ENCODE results near the gene BSCL2.

The BSCL2 gene

GRCh38 chr11:62707277-62707861 is at the start of gene BSCL2, which contains the start of gene GNG3:
BSCL2 (minus strand) TSS chr11:62707424; CDS start chr11:62707195, 229 bp downstream.
GNG3 (plus strand) TSS chr11:62707676; CDS start chr11:62708296, 620 bp downstream.
- Histone ChIP-seq H3K27me3 (ENCODE audit: control insufficient read depth, low read length) (no peaks in the 10 kb centered on the region), H3K9me3 (ENCODE audit: control insufficient read depth, insufficient read depth, low read length) (no peaks in the 10 kb centered on the region), H3K4me2 (ENCODE audit: low read length) (peak within 1 kb of the TSS; percentile 99), H3K79me2 (ENCODE audit: control insufficient read depth, low read length) (peaks cover 18% of the 10 kb centered on the region), H3K9me2 (replicated peaks; ENCODE audit: control insufficient read depth, low read length) (no peaks in the 10 kb centered on the region), H3F3A (ENCODE audit: control insufficient read depth, insufficient read depth) (peaks cover 32% of the 10 kb centered on the region), H3K4me3 (ENCODE audit: low read length) (peak within 1 kb of the TSS; percentile 92), H3K27ac (ENCODE audit: low read depth, low read length) (no peak within 1 kb of the TSS), H3K4me1 (ENCODE audit: control insufficient read depth, low read length) (peaks cover 49% of the 10 kb centered on the region), H4K20me1 (ENCODE audit: control insufficient read depth, insufficient read depth, low read depth, low read length) (no peaks in the 10 kb centered on the region), H3K36me3 (ENCODE audit: control insufficient read depth, low read length) (peaks cover 52% of the 10 kb centered on the region)
- TF ChIP-seq CTCF (IDR thresholded peaks at IDR 0.05; ENCODE audit: low read depth, low read length, poor library complexity, severe bottlenecking) (no peak), EZH2phosphoT487 (IDR thresholded peaks at IDR 0.05; ENCODE audit: borderline replicate concordance, low read length) (no peak)

GRCh38 chr11:62755086-62755615 is 47.9 kb upstream of the BSCL2 start:
- Histone ChIP-seq H3K36me3 (ENCODE audit: control insufficient read depth, low read length) (peaks cover 12% of the 10 kb centered on the region), H3K4me3 (ENCODE audit: low read length) (peak overlapping the region; percentile 93), H3K9me2 (replicated peaks; ENCODE audit: control insufficient read depth, low read length) (no peaks in the 10 kb centered on the region), H3K4me1 (ENCODE audit: control insufficient read depth, low read length) (peaks cover 14% of the 10 kb centered on the region), H3K9me3 (ENCODE audit: control insufficient read depth, insufficient read depth, low read length) (no peaks in the 10 kb centered on the region), H3K79me2 (ENCODE audit: control insufficient read depth, low read length) (peaks cover 18% of the 10 kb centered on the region), H4K20me1 (ENCODE audit: control insufficient read depth, insufficient read depth, low read depth, low read length) (no peaks in the 10 kb centered on the region), H3K27ac (ENCODE audit: low read depth, low read length) (no peak overlapping the region), H3F3A (ENCODE audit: control insufficient read depth, insufficient read depth) (peaks cover 3% of the 10 kb centered on the region; the same call in 1 of the 2 replicates), H3K27me3 (ENCODE audit: control insufficient read depth, low read length) (no peaks in the 10 kb centered on the region), H3K4me2 (ENCODE audit: low read length) (peak overlapping the region; percentile 92)
- TF ChIP-seq EZH2phosphoT487 (IDR thresholded peaks at IDR 0.05; ENCODE audit: borderline replicate concordance, low read length) = no peak
- no peak for TF ChIP-seq CTCF (IDR thresholded peaks at IDR 0.05; ENCODE audit: low read depth, low read length, poor library complexity, severe bottlenecking)

- peaks cover 12% of the 10 kb centered on the region for H3K36me3 ChIP-seq (ENCODE audit: control insufficient read depth, low read length)
- H3K9me3 ChIP-seq (ENCODE audit: control insufficient read depth, insufficient read depth, low read length) = no peaks in the 10 kb centered on the region
- H3F3A ChIP-seq (ENCODE audit: control insufficient read depth, insufficient read depth) = peaks cover 3% of the 10 kb centered on the region; the same call in 1 of the 2 replicates
- H3K4me1 ChIP-seq (ENCODE audit: control insufficient read depth, low read length) = peaks cover 14% of the 10 kb centered on the region
- peaks cover 18% of the 10 kb centered on the region for H3K79me2 ChIP-seq (ENCODE audit: control insufficient read depth, low read length)
- no peaks in the 10 kb centered on the region for H3K9me2 ChIP-seq (replicated peaks; ENCODE audit: control insufficient read depth, low read length)
- H3K27me3 ChIP-seq (ENCODE audit: control insufficient read depth, low read length) = no peaks in the 10 kb centered on the region
- H3K27ac ChIP-seq (ENCODE audit: low read depth, low read length) = peak within 1 kb of the TSS; percentile 77
- no peaks in the 10 kb centered on the region for H4K20me1 ChIP-seq (ENCODE audit: control insufficient read depth, insufficient read depth, low read depth, low read length)
- TF ChIP-seq CTCF (IDR thresholded peaks at IDR 0.05; ENCODE audit: low read depth, low read length, poor library complexity, severe bottlenecking) (no peak), EZH2phosphoT487 (IDR thresholded peaks at IDR 0.05; ENCODE audit: borderline replicate concordance, low read length) (no peak)
- peak within 1 kb of the TSS; percentile 93 for H3K4me3 ChIP-seq (ENCODE audit: low read length)
- H3K4me2 ChIP-seq (ENCODE audit: low read length) = peak within 1 kb of the TSS; percentile 92
Measured at GRCh38 chr11:62753736-62754603, 46.7 kb upstream of the BSCL2 start, which contains the start of gene ZBTB3. ZBTB3 (minus strand) TSS chr11:62754160; CDS start chr11:62753664, 496 bp downstream.
